SK-N-SH (cell line): ENCODE data around the gene PRKAA2.

Source experiments
- EP300 ChIP-seq, 2 experiments: IDR thresholded peaks; 2 replicates each; pipeline versions ENCODE4 v1.4.0 to v1.6.1; 2012; ENCODE audit warnings: borderline replicate concordance in 1 of 2, low read depth in 1 of 2, low read length in 1 of 2
- GATA2 ChIP-seq: sonication (generic); formaldehyde crosslinking; IDR thresholded peaks from 2 replicates; pipeline ENCODE4 v1.5.0; 2020; ENCODE audit warnings: mild to moderate bottlenecking, missing genetic modification reagents
- JUND ChIP-seq: IDR thresholded peaks from 2 replicates; pipeline ENCODE4 v1.4.0; 2012
- MEF2A ChIP-seq: IDR thresholded peaks from 2 replicates; pipeline ENCODE4 v1.4.0; 2012; ENCODE audit warnings: low read depth, borderline replicate concordance
- NFIC ChIP-seq: IDR thresholded peaks from 2 replicates; pipeline ENCODE4 v1.4.0; 2012; ENCODE audit warnings: borderline replicate concordance
- POLR2AphosphoS5 ChIP-seq: IDR thresholded peaks from 2 replicates; pipeline ENCODE4 v1.6.1; 2012; ENCODE audit warnings: low read depth, low read length
- SMC3 ChIP-seq: IDR thresholded peaks from 2 replicates; pipeline ENCODE4 v1.6.1; 2012; ENCODE audit warnings: low read depth, low read length, improper control_type of control experiment
- TCF12 ChIP-seq: IDR thresholded peaks from 2 replicates; pipeline ENCODE4 v1.4.0; 2012
- TEAD4 ChIP-seq: IDR thresholded peaks from 2 replicates; pipeline ENCODE4 v1.4.0; 2012; ENCODE audit warnings: mild to moderate bottlenecking, borderline replicate concordance; ENCODE audit not compliant: insufficient read depth
- ZBTB33 ChIP-seq: IDR thresholded peaks from 2 replicates; pipeline ENCODE4 v1.4.0; 2012; ENCODE audit warnings: low read depth, borderline replicate concordance
- TF ChIP-seq, protein P1 (sequence below): IDR thresholded peaks from 2 replicates; pipeline ENCODE4 v1.6.1; 2012; ENCODE audit warnings: mild to moderate bottlenecking, low read depth, low read length, moderate library complexity
- TF ChIP-seq, protein P2 (sequence below): fragments of 200-600 bp; sonication (generic); IDR thresholded peaks from 2 replicates; pipeline ENCODE4 v1.6.1; 2017; ENCODE audit warnings: antibody characterized with exemption, mild to moderate bottlenecking, moderate library complexity
- TF ChIP-seq, protein P3 (sequence below): IDR thresholded peaks from 2 replicates; pipeline ENCODE4; 2012
- TF ChIP-seq, protein P4 (sequence below): IDR thresholded peaks from 2 replicates; pipeline ENCODE4 v1.4.0; 2012; ENCODE audit warnings: low read depth

GRCh38 chr1:56627019-56627635 lies 18.0 kb upstream of the PRKAA2 start:
- TF ChIP-seq, protein P1, sequence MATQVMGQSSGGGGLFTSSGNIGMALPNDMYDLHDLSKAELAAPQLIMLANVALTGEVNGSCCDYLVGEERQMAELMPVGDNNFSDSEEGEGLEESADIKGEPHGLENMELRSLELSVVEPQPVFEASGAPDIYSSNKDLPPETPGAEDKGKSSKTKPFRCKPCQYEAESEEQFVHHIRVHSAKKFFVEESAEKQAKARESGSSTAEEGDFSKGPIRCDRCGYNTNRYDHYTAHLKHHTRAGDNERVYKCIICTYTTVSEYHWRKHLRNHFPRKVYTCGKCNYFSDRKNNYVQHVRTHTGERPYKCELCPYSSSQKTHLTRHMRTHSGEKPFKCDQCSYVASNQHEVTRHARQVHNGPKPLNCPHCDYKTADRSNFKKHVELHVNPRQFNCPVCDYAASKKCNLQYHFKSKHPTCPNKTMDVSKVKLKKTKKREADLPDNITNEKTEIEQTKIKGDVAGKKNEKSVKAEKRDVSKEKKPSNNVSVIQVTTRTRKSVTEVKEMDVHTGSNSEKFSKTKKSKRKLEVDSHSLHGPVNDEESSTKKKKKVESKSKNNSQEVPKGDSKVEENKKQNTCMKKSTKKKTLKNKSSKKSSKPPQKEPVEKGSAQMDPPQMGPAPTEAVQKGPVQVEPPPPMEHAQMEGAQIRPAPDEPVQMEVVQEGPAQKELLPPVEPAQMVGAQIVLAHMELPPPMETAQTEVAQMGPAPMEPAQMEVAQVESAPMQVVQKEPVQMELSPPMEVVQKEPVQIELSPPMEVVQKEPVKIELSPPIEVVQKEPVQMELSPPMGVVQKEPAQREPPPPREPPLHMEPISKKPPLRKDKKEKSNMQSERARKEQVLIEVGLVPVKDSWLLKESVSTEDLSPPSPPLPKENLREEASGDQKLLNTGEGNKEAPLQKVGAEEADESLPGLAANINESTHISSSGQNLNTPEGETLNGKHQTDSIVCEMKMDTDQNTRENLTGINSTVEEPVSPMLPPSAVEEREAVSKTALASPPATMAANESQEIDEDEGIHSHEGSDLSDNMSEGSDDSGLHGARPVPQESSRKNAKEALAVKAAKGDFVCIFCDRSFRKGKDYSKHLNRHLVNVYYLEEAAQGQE: no peak
- TF ChIP-seq, protein P2, sequence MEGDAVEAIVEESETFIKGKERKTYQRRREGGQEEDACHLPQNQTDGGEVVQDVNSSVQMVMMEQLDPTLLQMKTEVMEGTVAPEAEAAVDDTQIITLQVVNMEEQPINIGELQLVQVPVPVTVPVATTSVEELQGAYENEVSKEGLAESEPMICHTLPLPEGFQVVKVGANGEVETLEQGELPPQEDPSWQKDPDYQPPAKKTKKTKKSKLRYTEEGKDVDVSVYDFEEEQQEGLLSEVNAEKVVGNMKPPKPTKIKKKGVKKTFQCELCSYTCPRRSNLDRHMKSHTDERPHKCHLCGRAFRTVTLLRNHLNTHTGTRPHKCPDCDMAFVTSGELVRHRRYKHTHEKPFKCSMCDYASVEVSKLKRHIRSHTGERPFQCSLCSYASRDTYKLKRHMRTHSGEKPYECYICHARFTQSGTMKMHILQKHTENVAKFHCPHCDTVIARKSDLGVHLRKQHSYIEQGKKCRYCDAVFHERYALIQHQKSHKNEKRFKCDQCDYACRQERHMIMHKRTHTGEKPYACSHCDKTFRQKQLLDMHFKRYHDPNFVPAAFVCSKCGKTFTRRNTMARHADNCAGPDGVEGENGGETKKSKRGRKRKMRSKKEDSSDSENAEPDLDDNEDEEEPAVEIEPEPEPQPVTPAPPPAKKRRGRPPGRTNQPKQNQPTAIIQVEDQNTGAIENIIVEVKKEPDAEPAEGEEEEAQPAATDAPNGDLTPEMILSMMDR: no peak
- no peak for TF ChIP-seq POLR2AphosphoS5
- no peak for TF ChIP-seq TCF12
- TF ChIP-seq EP300 (IDR thresholded peaks at IDR 0.05; ENCODE audit: borderline replicate concordance in 1 of 2, low read depth in 1 of 2, low read length in 1 of 2): no peak
- TF ChIP-seq GATA2 (CRISPR knock-in tag): no peak
- TF ChIP-seq MEF2A: no peak
- TF ChIP-seq, protein P3, sequence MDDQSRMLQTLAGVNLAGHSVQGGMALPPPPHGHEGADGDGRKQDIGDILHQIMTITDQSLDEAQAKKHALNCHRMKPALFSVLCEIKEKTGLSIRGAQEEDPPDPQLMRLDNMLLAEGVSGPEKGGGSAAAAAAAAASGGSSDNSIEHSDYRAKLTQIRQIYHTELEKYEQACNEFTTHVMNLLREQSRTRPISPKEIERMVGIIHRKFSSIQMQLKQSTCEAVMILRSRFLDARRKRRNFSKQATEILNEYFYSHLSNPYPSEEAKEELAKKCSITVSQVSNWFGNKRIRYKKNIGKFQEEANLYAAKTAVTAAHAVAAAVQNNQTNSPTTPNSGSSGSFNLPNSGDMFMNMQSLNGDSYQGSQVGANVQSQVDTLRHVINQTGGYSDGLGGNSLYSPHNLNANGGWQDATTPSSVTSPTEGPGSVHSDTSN: no peak
- no peak for TF ChIP-seq TEAD4
- TF ChIP-seq, protein P4, sequence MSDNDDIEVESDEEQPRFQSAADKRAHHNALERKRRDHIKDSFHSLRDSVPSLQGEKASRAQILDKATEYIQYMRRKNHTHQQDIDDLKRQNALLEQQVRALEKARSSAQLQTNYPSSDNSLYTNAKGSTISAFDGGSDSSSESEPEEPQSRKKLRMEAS: no peak
- TF ChIP-seq SMC3: no peak
- TF ChIP-seq JUND: no peak
- TF ChIP-seq NFIC: no peak
- TF ChIP-seq ZBTB33: no peak
